ENCODE data around the gene EDAR.

Gene EDAR

GRCh38 chr2:108923736-108924579 lies 65.1 kb downstream of the EDAR start:
- no peak for DNase-seq

GRCh38 chr2:108923019-108923700 lies 65.9 kb downstream of the EDAR start:
- DNase-seq: no peak

GRCh38 chr2:108922141-108922915 lies 66.7 kb downstream of the EDAR start:
- no peak for DNase-seq

- DNase-seq: no peak
Measured at GRCh38 chr2:108921096-108922030, 67.7 kb downstream of the EDAR start.

- no peak for DNase-seq
Measured at GRCh38 chr2:108920686-108921085, 68.3 kb downstream of the EDAR start.

GRCh38 chr2:108919571-108920373 lies 69.2 kb downstream of the EDAR start:
- no peak for DNase-seq

- no peak for DNase-seq
Measured at GRCh38 chr2:108918941-108919341, 70.1 kb downstream of the EDAR start.

- DNase-seq: no peak
Measured at GRCh38 chr2:108918156-108918874, 70.7 kb downstream of the EDAR start.

GRCh38 chr2:108917526-108917925 lies 71.5 kb downstream of the EDAR start:
- DNase-seq: no peak

GRCh38 chr2:108916796-108917421 lies 72.1 kb downstream of the EDAR start:
- DNase-seq: no peak

- DNase-seq: no peak
Measured at GRCh38 chr2:108916122-108916795, 72.8 kb downstream of the EDAR start.

- no peak for DNase-seq
Measured at GRCh38 chr2:108912629-108912902, 76.5 kb downstream of the EDAR start.

- no peak for DNase-seq
Measured at GRCh38 chr2:108911807-108912628, 77.0 kb downstream of the EDAR start.

- no peak for DNase-seq
Measured at GRCh38 chr2:108911401-108911800, 77.6 kb downstream of the EDAR start.

- DNase-seq: no peak
Measured at GRCh38 chr2:108910541-108911396, 78.3 kb downstream of the EDAR start.

- no peak for DNase-seq
Measured at GRCh38 chr2:108910011-108910431, 79.0 kb downstream of the EDAR start.

- DNase-seq: no peak
Measured at GRCh38 chr2:108909275-108909823, 79.7 kb downstream of the EDAR start.

- DNase-seq: no peak
Measured at GRCh38 chr2:108908713-108909070, 80.3 kb downstream of the EDAR start.
